NCI-H82 (cell line): ENCODE measurements around the gene AGPAT3.

ENCODE experiments used
- DNase-seq: peaks from one replicate; lab custom pipeline; 2025; lab: John Stamatoyannopoulos, UW

The AGPAT3 gene

GRCh38 chr21:43923391-43923790 lies 58.4 kb downstream of the AGPAT3 start:
- DNase-seq = no peak

- DNase-seq = no peak
Observed at GRCh38 chr21:43924421-43925095, 59.5 kb downstream of the AGPAT3 start.

GRCh38 chr21:43925096-43925481 lies 60.1 kb downstream of the AGPAT3 start:
- DNase-seq = no peak

GRCh38 chr21:43925609-43926008 lies 60.6 kb downstream of the AGPAT3 start:
- no peak for DNase-seq

- no peak for DNase-seq
Observed at GRCh38 chr21:43926196-43926595, 61.2 kb downstream of the AGPAT3 start.

- no peak for DNase-seq
Observed at GRCh38 chr21:43927591-43928221, 62.7 kb downstream of the AGPAT3 start.

- DNase-seq = no peak
Observed at GRCh38 chr21:43928222-43929125, 63.5 kb downstream of the AGPAT3 start.

- DNase-seq = no peak
Observed at GRCh38 chr21:43929217-43929971, 64.4 kb downstream of the AGPAT3 start.

GRCh38 chr21:43930074-43930847 lies 65.2 kb downstream of the AGPAT3 start:
- DNase-seq = no peak

- no peak for DNase-seq
Observed at GRCh38 chr21:43930848-43931375, 65.9 kb downstream of the AGPAT3 start.

- no peak for DNase-seq
Observed at GRCh38 chr21:43931489-43931888, 66.5 kb downstream of the AGPAT3 start.

GRCh38 chr21:43932005-43932404 lies 67.0 kb downstream of the AGPAT3 start:
- DNase-seq = no peak

- DNase-seq = no peak
Observed at GRCh38 chr21:43933199-43933598, 68.2 kb downstream of the AGPAT3 start.

- DNase-seq = no peak
Observed at GRCh38 chr21:43933680-43934079, 68.7 kb downstream of the AGPAT3 start.

- no peak for DNase-seq
Observed at GRCh38 chr21:43934116-43934515, 69.1 kb downstream of the AGPAT3 start.

GRCh38 chr21:43934716-43935705 lies 70.0 kb downstream of the AGPAT3 start:
- no peak for DNase-seq

GRCh38 chr21:43935711-43936110 lies 70.7 kb downstream of the AGPAT3 start:
- DNase-seq = no peak

GRCh38 chr21:43936247-43936967 lies 71.4 kb downstream of the AGPAT3 start:
- no peak for DNase-seq
